OCI-LY7 (cell line): ENCODE measurements around the gene NT5M. TPM values are rescaled to one million over a fixed set of nuclear protein-coding genes. Genes with fewer than 3 reads are reported as not detected.

Source experiments
- BruUV-seq: library from RNA; stranded (reverse); fragments of 400-500 nt; replicated peaks from 2 replicates; lab custom pipeline; 2021; lab: Mats Ljungman, UMichigan
- CTCF ChIA-PET: fragments of 300-600 bp; sonication (Branson Sonifier 250); formaldehyde crosslinking; loops from one replicate; lab custom pipeline; 2022; ENCODE audit warnings: antibody characterized with exemption; ENCODE audit not compliant: unreplicated experiment; lab: Charles Lee
- POLR2A ChIA-PET: fragments of 300-600 bp; sonication (Branson Sonifier 250); formaldehyde crosslinking; loops from one replicate; lab custom pipeline; 2022; ENCODE audit warnings: antibody characterized with exemption; lab: Charles Lee
- DNase-seq: peaks from one replicate; pipeline ENCODE4 v3.0.0-alpha.2; 2015; ENCODE audit warnings: low spot score
- H2AFZ ChIP-seq: fragments of 200-600 bp; sonication (generic), shearing (Covaris generic); 2 replicates; pipeline ENCODE4 v1.6.1; 2014; ENCODE audit warnings: mild to moderate bottlenecking, antibody characterized with exemption, low read length, moderate library complexity
- H3K27ac ChIP-seq: fragments of 200-600 bp; sonication (generic); 2 replicates; pipeline ENCODE4 v1.5.1; 2014; ENCODE audit warnings: mixed run types, low read depth, mild to moderate bottlenecking, moderate library complexity, low read length, inconsistent platforms; ENCODE audit not compliant: poor library complexity, severe bottlenecking
- H3K36me3 ChIP-seq: fragments of 200-600 bp; sonication (generic); 2 replicates; pipeline ENCODE4 v1.6.1; 2014; ENCODE audit warnings: mild to moderate bottlenecking, antibody characterized with exemption, low read length, moderate library complexity, mixed read lengths; ENCODE audit not compliant: insufficient read depth
- H3K4me1 ChIP-seq: fragments of 200-600 bp; sonication (generic); 2 replicates; pipeline ENCODE4 v1.5.1; 2014; ENCODE audit warnings: mild to moderate bottlenecking, low read length; ENCODE audit not compliant: insufficient read depth, poor library complexity, severe bottlenecking
- H3K4me2 ChIP-seq: fragments of 200-600 bp; sonication (generic); 2 replicates; pipeline ENCODE4 v1.6.1; 2014; ENCODE audit warnings: mild to moderate bottlenecking, low read length
- H3K4me3 ChIP-seq: fragments of 200-600 bp; sonication (generic); 2 replicates; pipeline ENCODE4 v1.5.1; 2014; ENCODE audit warnings: mild to moderate bottlenecking, low read depth, low read length; ENCODE audit not compliant: poor library complexity, severe bottlenecking
- H3K79me2 ChIP-seq: fragments of 200-600 bp; sonication (generic); 2 replicates; pipeline ENCODE4 v1.6.1; 2016; ENCODE audit warnings: low read depth, mild to moderate bottlenecking, low read length, moderate library complexity, mixed read lengths; ENCODE audit not compliant: insufficient read depth
- H3K9me2 ChIP-seq: fragments of 200-600 bp; sonication (generic); 2 replicates; pipeline ENCODE4 v1.6.1; 2016; ENCODE audit warnings: mild to moderate bottlenecking, low read length, mixed read lengths; ENCODE audit not compliant: insufficient read depth
- H3K9me3 ChIP-seq: fragments of 200-600 bp; sonication (generic); 2 replicates; pipeline ENCODE4 v1.6.1; 2014; ENCODE audit warnings: mild to moderate bottlenecking, mixed run types, low read length, mixed read lengths
- H4K20me1 ChIP-seq: fragments of 200-600 bp; sonication (generic); 2 replicates; pipeline ENCODE4 v1.6.1; 2014; ENCODE audit warnings: mild to moderate bottlenecking, antibody characterized with exemption, low read length, moderate library complexity, mixed read lengths; ENCODE audit not compliant: insufficient read depth
- CTCF ChIP-seq: fragments of 200-600 bp; sonication (generic); conservative IDR thresholded peaks from 2 replicates; pipeline ENCODE4 v1.5.1; 2014; ENCODE audit warnings: mild to moderate bottlenecking, antibody characterized with exemption, low read length, moderate library complexity, mixed read lengths
- EZH2phosphoT487 ChIP-seq: fragments of 200-600 bp; sonication (generic); IDR thresholded peaks from 2 replicates; pipeline ENCODE4 v1.6.1; 2018; ENCODE audit warnings: low read depth, borderline replicate concordance, mild to moderate bottlenecking, mixed run types, antibody characterized with exemption, low read length, moderate library complexity, mixed read lengths
- intact Hi-C: fragments of 100-400 bp; cut with micrococcal nuclease; formaldehyde crosslinking; loops from one replicate; pipeline ENCODE4 v1.10.0; 2022; ENCODE audit not compliant: unreplicated experiment
- total RNA-seq, 2 experiments: library from RNA; depleted of rRNA in 1 of 2; stranded (reverse); fragments of >200 nt in 1 of 2; shearing (Covaris generic) in 1 of 2; gene quantifications; 2 replicates each; pipeline ENCODE4 v1.2.3, GENCODE V29; 2014 to 2022

NT5M gene
- total RNA-seq, 2 experiments from 2014 or later = 8.2 to 14.0 TPM

GRCh38 chr17:17355426-17355825, 52.3 kb downstream of the NT5M start:
- H3K4me1 ChIP-seq = no peaks in the 10 kb centered on the region
- no peaks in the 10 kb centered on the region for H3K79me2 ChIP-seq
- ChIA-PET CTCF (interaction anchor here (0.5 to 1.7 kb wide), 3 partner anchors 241 to 612 kb away, joined by 3 to 6 read pairs (median 4); no protein-coding TSS in a partner anchor), POLR2A (no interaction called here)
- H3K4me2 ChIP-seq = no peak overlapping the region
- intact Hi-C loops = loop anchor here (1.0 to 5.0 kb wide), 3 partner anchors 47 to 212 kb away; no protein-coding TSS in a partner anchor
- BruUV-seq = no TSS peak
- H3K27ac ChIP-seq = no peak overlapping the region
- H4K20me1 ChIP-seq = no peaks in the 10 kb centered on the region
- H2AFZ ChIP-seq = 0 out of 2 replicates have a peak overlapping the region, but pooled peaks have one; percentile 38
- H3K4me3 ChIP-seq = no peak overlapping the region
- H3K9me2 ChIP-seq = no peaks in the 10 kb centered on the region
- H3K9me3 ChIP-seq = 0 out of 2 replicates have a peak, but pooled peaks cover 5% of the 10 kb centered on the region
- DNase-seq = no peak
- TF ChIP-seq EZH2phosphoT487 (no peak), CTCF (no peak)
- H3K36me3 ChIP-seq = no peaks in the 10 kb centered on the region

GRCh38 chr17:17356149-17356930, 53.2 kb downstream of the NT5M start:
- BruUV-seq = no TSS peak

More at GRCh38 chr17:17356149-17356930, 53.2 kb downstream of the NT5M start:
- Histone ChIP-seq H3K9me2 (no peaks in the 10 kb centered on the region), H3K4me3 (no peak overlapping the region), H3K9me3 (0 out of 2 replicates have a peak, but pooled peaks cover 8% of the 10 kb centered on the region), H3K27ac (no peak overlapping the region), H2AFZ (no peak overlapping the region), H3K36me3 (no peaks in the 10 kb centered on the region), H3K4me2 (no peak overlapping the region), H3K4me1 (no peaks in the 10 kb centered on the region), H4K20me1 (no peaks in the 10 kb centered on the region), H3K79me2 (no peaks in the 10 kb centered on the region)
- intact Hi-C loops = loop anchor here (1.0 to 5.0 kb wide), 6 partner anchors 46 to 286 kb away; partner anchors contain the start of gene RASD1
- ChIA-PET CTCF (no interaction called here), POLR2A (no interaction called here)
- peak; percentile 100 for TF ChIP-seq CTCF
- TF ChIP-seq EZH2phosphoT487 = no peak
- peak; percentile 82 for DNase-seq
